ENCODE measurements around the gene ARL8B. TPM values are rescaled to one million over a fixed set of nuclear protein-coding genes. Genes with fewer than 3 reads are reported as not detected.
A peak's percentile ranks its signal among the peaks of the same experiment; 100 is the strongest.

Gene ARL8B
- total RNA-seq, 2 donors from 2014 or later = 32.8 to 52.6 TPM

DNA sequence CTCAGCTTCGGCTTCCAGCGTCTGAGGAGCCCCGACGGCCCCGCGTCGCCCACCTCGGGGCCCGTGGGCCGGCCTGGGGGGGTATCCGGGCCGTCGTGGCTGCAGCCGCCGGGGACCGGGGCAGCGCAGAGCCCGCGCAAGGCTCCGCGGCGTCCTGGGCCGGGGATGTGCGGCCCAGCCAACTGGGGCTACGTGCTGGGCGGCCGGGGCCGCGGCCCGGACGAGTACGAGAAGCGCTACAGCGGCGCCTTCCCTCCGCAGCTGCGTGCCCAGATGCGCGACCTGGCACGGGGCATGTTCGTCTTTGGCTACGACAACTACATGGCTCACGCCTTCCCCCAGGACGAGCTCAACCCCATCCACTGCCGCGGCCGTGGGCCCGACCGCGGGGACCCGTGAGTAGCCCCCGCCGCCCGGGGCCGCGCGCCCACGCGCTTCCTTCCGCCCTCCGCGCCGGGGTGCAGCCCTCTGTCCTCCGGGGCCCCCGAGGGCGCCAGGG, 65.9 kb downstream of the ARL8B start:
- H3K27ac ChIP-seq = peak overlapping the region; percentile 93
- peak overlapping the region; percentile 94 for H3K4me3 ChIP-seq
- DNase-seq (ENCODE audit: low spot score) (no peak), ATAC-seq (ENCODE audit: insufficient number of reproducible peaks, low FRiP score, low read depth) (peak; percentile 4)
- no peaks in the 10 kb centered on the region for H3K36me3 ChIP-seq
- TF ChIP-seq, protein P1, sequence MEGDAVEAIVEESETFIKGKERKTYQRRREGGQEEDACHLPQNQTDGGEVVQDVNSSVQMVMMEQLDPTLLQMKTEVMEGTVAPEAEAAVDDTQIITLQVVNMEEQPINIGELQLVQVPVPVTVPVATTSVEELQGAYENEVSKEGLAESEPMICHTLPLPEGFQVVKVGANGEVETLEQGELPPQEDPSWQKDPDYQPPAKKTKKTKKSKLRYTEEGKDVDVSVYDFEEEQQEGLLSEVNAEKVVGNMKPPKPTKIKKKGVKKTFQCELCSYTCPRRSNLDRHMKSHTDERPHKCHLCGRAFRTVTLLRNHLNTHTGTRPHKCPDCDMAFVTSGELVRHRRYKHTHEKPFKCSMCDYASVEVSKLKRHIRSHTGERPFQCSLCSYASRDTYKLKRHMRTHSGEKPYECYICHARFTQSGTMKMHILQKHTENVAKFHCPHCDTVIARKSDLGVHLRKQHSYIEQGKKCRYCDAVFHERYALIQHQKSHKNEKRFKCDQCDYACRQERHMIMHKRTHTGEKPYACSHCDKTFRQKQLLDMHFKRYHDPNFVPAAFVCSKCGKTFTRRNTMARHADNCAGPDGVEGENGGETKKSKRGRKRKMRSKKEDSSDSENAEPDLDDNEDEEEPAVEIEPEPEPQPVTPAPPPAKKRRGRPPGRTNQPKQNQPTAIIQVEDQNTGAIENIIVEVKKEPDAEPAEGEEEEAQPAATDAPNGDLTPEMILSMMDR (IDR thresholded peaks at IDR 0.05) = no peak
- peaks cover 12 to 27% of the 10 kb centered on the region in 2 donors for H3K4me1 ChIP-seq (ENCODE audit: control insufficient read depth in 1 of 2, low read depth in 2 of 2)
- no peaks in the 10 kb centered on the region for H3K27me3 ChIP-seq (replicated peaks; ENCODE audit: insufficient read depth)
- no peaks in the 10 kb centered on the region for H3K9me3 ChIP-seq

DNA sequence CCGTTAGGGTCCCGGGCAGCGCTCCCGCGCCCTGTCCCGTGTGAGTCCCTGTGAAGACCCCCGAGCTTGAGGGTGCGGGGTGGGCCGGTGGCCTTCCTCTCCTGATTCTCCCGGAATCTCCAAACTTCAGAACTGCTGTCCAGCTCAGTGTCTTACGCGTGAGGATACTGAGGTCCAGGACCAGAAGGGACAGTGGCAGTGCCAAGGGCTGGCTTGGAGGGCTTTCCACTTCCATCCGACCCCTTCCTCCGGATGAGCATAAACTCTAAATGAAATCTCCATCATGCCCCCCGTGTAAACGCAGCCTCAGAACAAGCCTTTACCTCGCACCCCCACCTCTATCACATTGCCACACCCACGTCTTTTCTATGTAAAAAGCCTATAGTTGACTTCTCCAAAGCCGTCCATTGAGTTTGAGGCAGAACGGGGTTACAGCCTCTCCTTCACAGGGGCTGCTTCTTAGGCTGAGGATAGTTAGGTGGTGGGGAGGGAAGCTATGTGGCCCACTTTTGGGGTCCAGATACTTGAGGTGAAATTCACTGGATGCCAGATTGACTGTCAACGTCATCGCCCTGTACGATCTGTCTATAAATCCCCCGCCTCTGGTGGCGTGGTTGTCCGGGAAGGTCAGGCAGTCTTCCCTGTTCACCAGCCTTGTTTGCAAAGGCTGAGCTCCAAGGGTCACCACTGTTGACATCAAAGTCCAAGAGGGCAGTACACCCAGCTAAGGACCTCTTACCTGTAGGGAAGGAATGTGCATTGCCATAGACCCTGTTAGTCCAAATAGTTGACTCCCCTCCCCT, 66.5 kb downstream of the ARL8B start:
- TF ChIP-seq, protein P1 (IDR thresholded peaks at IDR 0.05) = no peak
- no peaks in the 10 kb centered on the region for H3K27me3 ChIP-seq (replicated peaks; ENCODE audit: insufficient read depth)
- ATAC-seq (ENCODE audit: insufficient number of reproducible peaks, low FRiP score, low read depth) (no peak), DNase-seq (ENCODE audit: low spot score) (no peak)
- no peaks in the 10 kb centered on the region for H3K36me3 ChIP-seq
- H3K27ac ChIP-seq = peak overlapping the region; percentile 93
- peak overlapping the region; percentile 94 for H3K4me3 ChIP-seq
- peaks cover 12 to 27% of the 10 kb centered on the region in 2 donors for H3K4me1 ChIP-seq (ENCODE audit: control insufficient read depth in 1 of 2, low read depth in 2 of 2)
- no peaks in the 10 kb centered on the region for H3K9me3 ChIP-seq

DNA sequence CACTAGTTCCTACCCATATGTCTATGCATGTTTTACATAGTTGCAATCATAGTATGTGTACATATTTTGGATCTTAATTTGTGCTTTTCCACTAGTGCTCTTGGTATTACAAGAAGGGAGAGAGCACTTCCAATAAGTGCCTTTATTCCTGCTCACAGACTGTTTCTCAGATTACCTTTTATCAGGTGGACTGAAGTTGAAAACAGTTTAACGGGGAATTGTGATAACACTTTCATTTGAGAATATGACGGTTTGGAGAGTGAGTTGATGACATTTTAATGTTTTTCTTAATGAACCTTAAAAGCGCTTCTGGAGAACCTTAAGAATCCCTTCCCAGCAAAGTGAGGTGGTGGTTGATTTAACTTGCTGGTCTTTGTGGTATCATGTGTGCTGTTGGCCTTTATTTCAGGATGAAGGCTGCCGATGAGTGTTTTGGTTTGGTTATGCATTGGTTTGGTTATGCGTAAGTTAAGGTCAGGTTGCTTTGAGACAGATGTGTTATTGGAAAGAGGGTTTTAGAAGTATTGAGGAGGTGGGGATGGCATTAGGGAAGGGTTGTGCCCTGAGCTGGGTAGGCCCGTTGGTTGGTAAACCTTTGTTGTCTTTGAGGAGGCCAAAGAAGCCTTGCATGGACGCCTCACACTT, 68.2 kb downstream of the ARL8B start:
- Histone ChIP-seq H3K36me3 (no peaks in the 10 kb centered on the region), H3K4me3 (peak overlapping the region; percentile 22), H3K4me1 (ENCODE audit: control insufficient read depth in 1 of 2, low read depth in 2 of 2) (peaks cover 12 to 34% of the 10 kb centered on the region in 2 donors), H3K27me3 (replicated peaks; ENCODE audit: insufficient read depth) (no peaks in the 10 kb centered on the region), H3K27ac (no peak overlapping the region), H3K9me3 (no peaks in the 10 kb centered on the region)
- TF ChIP-seq, protein P1 (IDR thresholded peaks at IDR 0.05) = no peak
- no peak for DNase-seq (ENCODE audit: low spot score)
- ATAC-seq (ENCODE audit: insufficient number of reproducible peaks, low FRiP score, low read depth) = no peak

DNA sequence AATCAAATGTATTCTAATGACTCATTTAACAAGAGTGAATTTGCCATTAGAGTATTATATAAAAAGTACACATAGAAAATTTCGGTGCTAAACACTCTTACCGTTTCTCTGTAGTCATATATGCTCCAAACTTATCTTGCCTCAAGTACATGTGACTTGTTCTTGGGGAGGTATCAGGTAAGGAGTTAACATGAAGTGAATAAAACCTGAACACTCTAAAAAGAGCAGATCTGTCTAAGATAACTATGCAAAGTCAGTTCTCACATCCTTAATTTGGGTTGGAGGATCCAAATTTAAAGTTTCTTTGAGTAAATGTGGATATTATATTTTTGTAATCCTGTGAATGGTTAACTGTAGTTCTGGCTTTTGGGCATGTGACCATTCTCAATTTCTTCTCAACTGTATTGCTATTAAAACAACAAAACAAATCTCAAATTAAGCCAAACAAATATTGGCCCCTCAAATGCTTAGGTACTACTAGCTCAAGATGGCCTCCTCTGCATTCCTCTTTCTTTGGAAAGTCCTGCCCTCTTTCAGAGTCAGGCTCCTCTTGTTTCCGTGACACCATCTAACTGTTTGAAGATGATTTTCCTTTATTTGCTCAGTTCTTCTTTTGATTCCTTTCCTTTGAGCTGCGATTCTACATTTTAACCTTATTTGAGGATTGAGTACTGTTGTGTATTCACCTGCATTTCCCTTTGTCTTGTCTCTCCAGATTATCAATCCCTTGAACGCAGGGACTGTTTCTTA, 69.6 kb downstream of the ARL8B start:
- Histone ChIP-seq H3K4me1 (ENCODE audit: control insufficient read depth in 1 of 2, low read depth in 2 of 2) (peaks cover 15 to 42% of the 10 kb centered on the region in 2 donors), H3K9me3 (no peaks in the 10 kb centered on the region), H3K4me3 (no peak overlapping the region), H3K27ac (no peak overlapping the region), H3K27me3 (replicated peaks; ENCODE audit: insufficient read depth) (no peaks in the 10 kb centered on the region), H3K36me3 (no peaks in the 10 kb centered on the region)
- DNase-seq (ENCODE audit: low spot score) (no peak), ATAC-seq (ENCODE audit: insufficient number of reproducible peaks, low FRiP score, low read depth) (no peak)
- TF ChIP-seq, protein P1 (IDR thresholded peaks at IDR 0.05) = no peak

Data from thoracic aorta (tissue), 2 donors.